IPS-NIHi11 (cell line): ENCODE data around the gene RAD51B.
"Not testable (repeated sequence)": the region's sequence is repeated elsewhere in the genome, so short reads cannot be mapped to it uniquely, and the experiment has no call there.

Source experiments
- DNase-seq: peaks from one replicate; pipeline ENCODE4 v3.0.0; 2012; ENCODE audit warnings: mixed read lengths, low spot score

The RAD51B gene

GRCh38 chr14:68250927-68251768 lies 431.6 kb downstream of the RAD51B start:
- no peak for DNase-seq

GRCh38 chr14:68251769-68252100 lies 432.2 kb downstream of the RAD51B start:
- DNase-seq: no peak

- DNase-seq: no peak
Measured at GRCh38 chr14:68253160-68253780, 433.7 kb downstream of the RAD51B start.

DNA sequence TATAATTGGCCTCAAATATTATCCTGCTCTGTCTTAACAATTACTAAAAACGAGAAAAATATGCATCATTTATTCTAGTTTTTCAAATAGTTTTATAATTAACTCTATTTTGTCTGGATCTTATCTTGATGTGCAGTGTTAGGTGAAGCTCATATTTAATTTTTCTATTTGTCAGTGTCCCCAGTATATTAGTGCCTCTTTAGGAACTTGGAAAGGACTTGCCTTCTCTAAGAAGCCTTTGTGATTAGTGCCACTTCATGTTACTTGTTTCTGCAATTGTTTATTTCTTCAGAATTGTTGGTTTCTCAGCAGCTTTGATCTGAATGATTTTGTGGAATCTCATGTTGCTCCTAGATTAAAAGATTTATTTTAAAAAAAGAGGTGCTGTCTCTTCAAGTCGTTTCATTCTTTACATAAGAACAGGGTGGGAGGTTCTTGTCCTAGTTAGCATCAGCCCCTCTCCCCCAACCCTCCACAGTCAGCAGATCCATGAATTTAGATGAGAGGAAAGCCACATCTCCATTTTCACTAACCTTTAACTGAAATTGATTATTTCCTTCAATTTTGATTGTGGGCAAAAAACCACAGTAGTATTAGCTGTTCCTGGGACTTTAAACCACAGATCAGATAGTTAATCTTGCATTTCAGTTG lies 434.4 kb downstream of the RAD51B start:
- no peak for DNase-seq

GRCh38 chr14:68254669-68255527 lies 435.3 kb downstream of the RAD51B start:
- no peak for DNase-seq

- no peak for DNase-seq
Measured at GRCh38 chr14:68255693-68256178, 436.2 kb downstream of the RAD51B start.

DNA sequence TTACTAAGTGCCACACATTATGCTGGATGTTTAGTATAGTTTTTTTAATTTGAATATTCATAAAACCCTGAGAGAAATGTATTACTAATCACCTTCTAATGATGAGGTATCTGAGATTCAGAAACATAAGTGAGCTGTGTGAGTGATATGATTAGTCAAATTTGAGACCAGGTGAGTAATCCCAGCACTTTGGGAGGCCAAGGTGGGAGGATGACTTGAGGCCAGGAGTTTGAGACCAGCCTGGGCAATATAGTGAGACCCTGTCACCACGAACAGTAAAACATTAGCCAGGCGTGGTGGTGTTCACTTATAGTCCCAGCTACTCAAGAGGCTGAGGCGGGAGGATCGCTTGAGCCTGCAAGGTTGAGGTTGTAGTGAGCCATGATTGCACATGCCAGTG lies 438.4 kb downstream of the RAD51B start:
- no peak for DNase-seq

DNA sequence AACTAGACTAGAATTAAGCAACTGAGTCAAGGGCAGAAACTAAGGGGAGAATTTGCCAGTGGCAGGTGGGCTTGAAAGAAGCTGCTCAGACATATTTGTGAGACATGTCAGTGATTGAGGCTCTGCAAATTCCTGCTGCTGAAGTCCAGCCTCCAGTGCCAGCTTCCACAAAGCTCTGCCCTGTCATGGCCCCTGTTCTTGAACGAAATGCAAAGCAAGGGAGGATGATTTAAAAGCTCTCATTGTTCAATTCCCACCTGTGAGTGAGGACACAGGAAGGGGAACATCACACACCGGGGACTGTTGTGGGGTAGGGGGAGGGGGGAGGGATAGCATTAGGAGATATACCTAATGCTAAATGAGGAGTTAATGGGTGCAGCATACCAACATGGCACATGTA lies 439.4 kb downstream of the RAD51B start:
- DNase-seq: not testable (repeated sequence)

- no peak for DNase-seq
Measured at GRCh38 chr14:68260121-68260520, 440.5 kb downstream of the RAD51B start.

- peak; percentile 44 for DNase-seq
Measured at GRCh38 chr14:68261092-68261842, 441.7 kb downstream of the RAD51B start.

GRCh38 chr14:68262567-68262966 lies 443.0 kb downstream of the RAD51B start:
- no peak for DNase-seq

- DNase-seq: no peak
Measured at GRCh38 chr14:68263563-68264259, 444.1 kb downstream of the RAD51B start.

DNA sequence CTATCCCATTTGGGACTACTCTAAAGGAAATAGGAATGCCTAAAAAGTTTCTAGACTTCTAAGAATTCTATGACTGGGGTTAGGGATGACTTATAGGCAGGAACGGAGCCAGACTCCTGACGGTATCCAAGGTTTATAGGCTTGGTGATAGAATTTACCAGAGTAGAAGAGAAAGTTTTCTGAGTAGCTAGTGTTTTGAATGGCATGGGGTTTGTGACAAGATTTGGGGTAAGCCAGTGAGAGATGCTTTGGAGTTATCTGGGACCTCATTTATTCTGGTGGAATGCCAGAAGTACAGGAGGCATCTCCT lies 444.6 kb downstream of the RAD51B start:
- DNase-seq: no peak

DNA sequence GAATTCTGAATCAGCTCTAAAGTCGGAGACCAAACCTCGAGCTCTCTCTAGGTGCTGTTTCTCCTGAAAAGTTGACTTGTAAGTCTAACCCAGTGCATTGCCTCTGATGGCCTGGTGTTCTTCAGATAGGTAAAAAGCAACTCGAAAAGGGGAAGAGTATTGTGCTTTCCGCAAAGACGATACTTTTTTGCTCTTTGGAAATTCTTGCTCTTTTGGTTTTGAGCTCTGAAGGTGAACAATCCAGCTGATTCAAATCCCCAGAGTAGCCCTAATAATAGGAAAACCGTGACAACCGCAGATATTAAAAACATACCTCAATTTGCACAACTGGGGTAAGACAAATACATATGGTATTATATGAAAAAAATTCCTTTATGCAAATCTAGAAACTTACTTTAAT lies 447.4 kb downstream of the RAD51B start:
- no peak for DNase-seq

- no peak for DNase-seq
Measured at GRCh38 chr14:68268197-68268596, 448.6 kb downstream of the RAD51B start.

DNA sequence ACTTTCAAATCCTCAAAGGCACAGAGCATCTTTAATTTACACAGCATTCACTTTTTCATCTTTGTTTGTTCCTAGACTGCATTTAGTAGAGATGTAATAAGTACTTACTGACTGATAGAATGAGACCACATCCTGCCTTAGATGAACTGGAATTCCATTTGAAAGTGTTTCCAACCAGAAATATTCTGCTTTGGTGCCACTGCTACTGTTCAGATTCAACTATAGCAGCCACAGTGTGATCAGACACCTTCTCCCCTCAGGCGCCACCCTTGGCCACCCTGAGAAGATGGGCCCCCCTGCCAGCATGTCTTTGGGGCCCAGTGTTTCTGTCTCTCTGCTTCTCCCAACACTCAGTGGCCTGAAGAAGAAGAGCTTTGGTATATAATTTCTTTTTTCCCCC lies 449.1 kb downstream of the RAD51B start:
- no peak for DNase-seq

DNA sequence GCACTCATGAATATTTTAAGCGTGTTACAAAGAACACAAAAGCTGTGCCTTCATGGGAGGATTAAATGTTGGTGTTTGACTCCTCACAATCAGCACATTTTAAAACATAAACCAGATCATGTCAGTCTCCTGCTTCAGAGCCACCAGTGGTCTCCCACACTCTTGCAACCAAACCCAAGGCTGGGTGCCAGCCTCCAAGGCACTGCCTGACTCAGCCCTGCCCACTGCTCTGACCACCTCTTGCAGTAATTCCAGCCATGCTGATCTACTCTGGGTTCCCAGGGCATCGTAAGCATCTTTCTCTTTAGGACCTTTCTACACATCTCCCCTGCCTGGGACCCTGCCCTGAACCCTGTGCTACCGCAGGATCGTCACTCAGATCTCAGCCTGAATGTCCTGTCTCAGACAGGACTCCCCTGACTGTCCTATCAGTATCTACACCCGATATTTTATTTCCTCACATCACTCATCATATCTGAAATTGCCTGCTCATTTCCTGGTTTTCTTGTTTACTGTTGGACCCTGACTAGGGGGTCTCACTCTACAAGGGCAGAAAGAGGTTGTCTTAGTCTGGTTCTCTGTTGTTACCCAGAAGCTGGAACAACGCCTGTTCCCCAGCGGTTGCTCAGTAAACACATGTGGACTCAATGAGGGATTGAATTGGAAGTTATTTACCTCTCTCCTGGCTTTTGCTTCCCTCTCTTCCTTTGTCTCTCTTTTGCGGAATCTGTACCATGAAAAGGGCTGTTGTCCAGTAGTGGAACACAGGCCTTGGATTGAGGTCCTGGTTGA lies 449.8 kb downstream of the RAD51B start:
- no peak for DNase-seq

GRCh38 chr14:68270342-68270741 lies 450.8 kb downstream of the RAD51B start:
- DNase-seq: no peak

DNA sequence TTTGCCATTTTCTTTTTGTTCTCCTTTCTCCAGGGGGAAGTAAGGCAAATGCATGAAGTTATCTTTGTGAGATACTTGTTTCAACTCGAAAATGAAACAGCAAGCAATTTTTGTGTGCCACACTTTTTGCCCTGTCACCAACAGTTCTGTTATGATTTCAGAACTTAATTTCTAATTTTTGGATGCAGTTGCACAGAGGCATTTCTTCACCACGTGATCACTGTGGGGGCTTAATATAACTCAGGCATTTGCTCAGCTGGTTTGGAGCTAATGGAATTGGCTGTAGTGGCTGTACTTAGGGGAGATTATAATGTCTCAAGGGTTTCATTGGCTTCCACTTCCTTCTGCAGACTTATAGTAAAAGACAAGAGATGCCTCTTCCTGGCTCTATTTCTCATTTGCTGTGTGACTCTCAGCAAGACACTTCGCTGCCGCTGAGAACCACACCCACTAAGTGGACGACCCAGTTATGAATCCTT lies 452.4 kb downstream of the RAD51B start:
- no peak for DNase-seq

DNA sequence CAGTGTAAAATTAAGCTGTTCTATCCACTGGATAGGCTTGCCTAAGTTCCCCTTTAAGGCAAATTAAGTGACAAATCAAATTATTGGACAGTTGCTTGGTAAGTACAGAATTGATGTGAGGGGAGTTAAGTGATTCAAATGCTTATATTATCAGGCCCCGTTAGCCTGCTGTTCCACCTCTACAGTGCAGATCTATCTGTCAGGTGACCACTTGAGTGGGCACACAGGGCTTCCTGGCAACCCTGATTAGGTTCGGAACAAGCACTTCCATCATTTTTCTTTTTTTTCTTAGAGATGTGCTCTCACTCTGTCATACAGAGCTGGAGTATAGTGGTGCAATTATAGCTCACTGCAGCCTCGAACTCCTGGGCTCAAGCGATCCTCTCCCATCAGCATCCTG lies 453.8 kb downstream of the RAD51B start:
- no peak for DNase-seq
